Measurements from ENCODE around the gene SNX21.

GRCh38 chr20:45813489-45813888 is 20.1 kb upstream of the SNX21 start:
- TF ChIP-seq CTCF (conservative IDR thresholded peaks at IDR 0.05; ENCODE audit: low read length) = no peak
- no peak for TF ChIP-seq EZH2phosphoT487 (IDR thresholded peaks at IDR 0.05; ENCODE audit: borderline replicate concordance, low read depth, low read length)

All from OCI-LY7 (cell line).